ENCODE data around the gene INHBA.

Gene INHBA

GRCh38 chr7:41702635-41703371, at the start of gene INHBA:
INHBA (minus strand) TSS chr7:41703090; CDS start chr7:41700374, 2,716 bp downstream.
- DNase-seq: no peak

- no peak for DNase-seq
Measured at GRCh38 chr7:41752615-41753014, 49.7 kb upstream of the INHBA start.

- DNase-seq: no peak
Measured at GRCh38 chr7:41750661-41751540, 48.0 kb upstream of the INHBA start.

GRCh38 chr7:41747961-41748360, 45.1 kb upstream of the INHBA start:
- no peak for DNase-seq

- no peak for DNase-seq
Measured at GRCh38 chr7:41745451-41745850, 42.6 kb upstream of the INHBA start.

GRCh38 chr7:41744161-41744560, 41.3 kb upstream of the INHBA start:
- no peak for DNase-seq

GRCh38 chr7:41742401-41743020, 39.6 kb upstream of the INHBA start:
- DNase-seq: no peak

- DNase-seq: no peak
Measured at GRCh38 chr7:41738806-41739205, 35.9 kb upstream of the INHBA start.

GRCh38 chr7:41738336-41738735, 35.4 kb upstream of the INHBA start:
- DNase-seq: no peak

GRCh38 chr7:41735206-41735605, 32.3 kb upstream of the INHBA start:
- no peak for DNase-seq

- no peak for DNase-seq
Measured at GRCh38 chr7:41732843-41733306, 30.0 kb upstream of the INHBA start.

GRCh38 chr7:41732436-41732785, 29.5 kb upstream of the INHBA start:
- DNase-seq: no peak

- no peak for DNase-seq
Measured at GRCh38 chr7:41731493-41732435, 28.9 kb upstream of the INHBA start.

GRCh38 chr7:41730668-41731067, 27.8 kb upstream of the INHBA start:
- no peak for DNase-seq

- DNase-seq: no peak
Measured at GRCh38 chr7:41730161-41730560, 27.3 kb upstream of the INHBA start.

- no peak for DNase-seq
Measured at GRCh38 chr7:41729059-41729458, 26.2 kb upstream of the INHBA start.

- DNase-seq: no peak
Measured at GRCh38 chr7:41725013-41725412, 22.1 kb upstream of the INHBA start.

- DNase-seq: no peak
Measured at GRCh38 chr7:41720886-41721285, 18.0 kb upstream of the INHBA start.

GRCh38 chr7:41720046-41720445, 17.2 kb upstream of the INHBA start:
- no peak for DNase-seq

GRCh38 chr7:41716691-41717090, 13.8 kb upstream of the INHBA start:
- no peak for DNase-seq

- DNase-seq: no peak
Measured at GRCh38 chr7:41715000-41715399, 12.1 kb upstream of the INHBA start.

GRCh38 chr7:41711283-41712064, 8.6 kb upstream of the INHBA start:
- no peak for DNase-seq
